Stimulated activated naive CD4-positive, alpha-beta T cell (primary cell): ENCODE measurements around the gene LLCFC1.
"Not testable (repeated sequence)": the region's sequence is repeated elsewhere in the genome, so short reads cannot be mapped to it uniquely, and the experiment has no call there.

Experiments
- DNase-seq, 6 experiments: peaks; one replicate each; lab custom pipeline; 2025; lab: John Stamatoyannopoulos, UW

LLCFC1 gene

GRCh38 chr7:142942746-142943145, 3.5 kb downstream of the LLCFC1 start:
- DNase-seq = no peak

DNA sequence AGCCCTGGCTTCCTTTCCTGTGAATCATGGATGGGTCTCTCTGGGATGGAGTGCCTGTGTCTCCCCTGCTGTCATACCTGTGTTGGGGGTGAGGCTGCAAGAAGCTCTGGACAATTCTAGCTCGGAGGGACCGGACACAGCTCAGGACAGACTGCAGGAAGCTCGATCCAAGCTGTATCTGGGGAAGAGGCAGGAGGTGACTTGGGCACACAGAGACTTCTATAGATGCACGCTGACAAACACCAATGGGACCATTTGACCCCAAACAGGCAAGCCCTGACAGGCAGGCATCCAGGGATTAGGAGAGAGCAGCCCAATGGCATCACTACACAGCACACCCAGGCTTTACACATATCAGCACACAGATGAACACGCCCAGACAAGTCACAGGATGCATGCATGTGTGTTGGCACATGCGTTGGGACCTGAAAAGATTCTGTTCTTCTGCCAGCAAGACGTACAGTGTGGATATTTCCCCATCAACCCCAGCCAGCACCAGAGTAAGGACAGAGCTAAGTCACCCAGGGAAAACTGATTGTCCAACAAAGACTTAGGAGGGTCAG, 4.5 kb downstream of the LLCFC1 start:
- DNase-seq = no peak

GRCh38 chr7:142945001-142945400, 5.7 kb downstream of the LLCFC1 start:
- DNase-seq = no peak

GRCh38 chr7:142948603-142949002, 9.3 kb downstream of the LLCFC1 start:
- DNase-seq = no peak

- DNase-seq = no peak
Observed at GRCh38 chr7:142950235-142950634, 11.0 kb downstream of the LLCFC1 start.

DNA sequence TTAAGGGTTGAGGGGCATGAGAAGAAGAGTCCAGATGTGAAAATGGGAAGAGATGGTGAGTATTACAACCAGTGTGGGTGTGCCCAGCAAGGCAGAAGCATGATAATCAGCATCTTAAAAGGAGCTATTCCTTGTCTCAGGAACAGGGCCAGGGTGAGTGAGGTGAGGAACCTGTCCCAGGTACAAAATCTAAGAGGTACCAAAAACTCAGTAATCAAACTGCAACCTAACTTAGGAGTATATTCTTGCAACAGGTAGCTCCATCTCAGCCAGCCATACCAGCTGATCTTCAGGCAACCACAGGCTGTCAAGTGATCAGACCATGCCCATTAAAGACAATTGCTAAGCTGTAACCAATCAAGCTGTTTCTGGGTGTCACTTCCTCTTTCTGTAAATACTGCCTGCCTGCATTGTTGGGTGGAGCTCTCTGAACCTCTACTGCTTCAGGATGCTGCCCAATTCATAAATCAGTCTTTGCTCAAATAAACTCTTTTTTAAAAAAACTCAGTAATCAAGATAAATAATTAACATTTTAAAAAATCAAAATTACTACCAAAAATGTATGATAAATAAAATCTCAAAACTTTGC, 15.5 kb downstream of the LLCFC1 start:
- DNase-seq = no peak

- no peak for DNase-seq
Observed at GRCh38 chr7:142956951-142957623, 17.8 kb downstream of the LLCFC1 start.

- no peak for DNase-seq
Observed at GRCh38 chr7:142957723-142958122, 18.4 kb downstream of the LLCFC1 start.

DNA sequence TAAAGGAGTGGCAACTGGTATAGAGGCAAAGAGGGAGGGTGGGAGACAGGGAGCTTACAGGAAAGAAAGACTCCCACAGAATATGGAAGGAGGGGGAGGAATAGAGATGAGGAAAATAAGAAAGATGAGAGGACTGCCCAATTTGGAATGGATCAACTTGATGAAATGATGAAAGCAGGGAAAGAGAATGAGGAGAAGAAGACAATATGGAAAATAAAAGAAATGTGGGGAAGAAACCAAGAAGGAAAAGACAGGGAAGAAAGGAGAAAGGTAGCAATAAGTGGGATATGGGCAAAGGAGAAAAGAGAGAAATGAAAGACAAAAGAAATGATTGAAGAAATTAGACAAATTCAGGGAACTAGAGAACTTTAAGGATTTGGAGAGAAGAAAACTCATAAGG, 19.9 kb downstream of the LLCFC1 start:
- DNase-seq = no peak

- no peak for DNase-seq
Observed at GRCh38 chr7:142960955-142961512, 21.8 kb downstream of the LLCFC1 start.

- no peak for DNase-seq
Observed at GRCh38 chr7:142961595-142961972, 22.3 kb downstream of the LLCFC1 start.

- DNase-seq = no peak
Observed at GRCh38 chr7:142961973-142962926, 23.0 kb downstream of the LLCFC1 start, which contains the start of gene KEL. Gene KEL, minus strand, starts transcription at chr7:142962363. Its CDS starts 157 bp downstream, at chr7:142962206.

- no peak for DNase-seq
Observed at GRCh38 chr7:142962991-142963390, 23.7 kb downstream of the LLCFC1 start.

DNA sequence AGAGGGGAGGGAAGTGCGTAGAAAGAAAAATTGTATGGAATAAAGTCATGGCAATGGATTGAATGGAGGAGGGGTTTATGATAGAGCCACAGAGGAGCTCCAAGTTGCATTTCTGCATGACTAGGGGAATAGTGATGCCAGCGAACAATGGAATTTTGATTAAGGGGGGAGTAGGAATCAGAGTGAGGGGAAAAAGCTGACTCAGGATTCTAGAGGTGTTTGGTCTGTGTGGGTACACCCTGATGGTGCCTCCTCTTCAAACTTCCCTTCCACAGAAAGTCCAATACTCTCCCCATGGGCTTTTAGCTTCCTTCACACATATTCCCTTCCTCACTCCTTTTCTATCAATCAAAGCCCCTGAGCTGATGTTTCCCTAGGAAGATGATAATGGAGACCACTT, 24.7 kb downstream of the LLCFC1 start:
- no peak for DNase-seq

- no peak for DNase-seq
Observed at GRCh38 chr7:142964502-142965246, 25.4 kb downstream of the LLCFC1 start.

GRCh38 chr7:142968229-142968628, 28.9 kb downstream of the LLCFC1 start:
- DNase-seq = no peak

- no peak for DNase-seq
Observed at GRCh38 chr7:142969183-142969582, 29.9 kb downstream of the LLCFC1 start.

DNA sequence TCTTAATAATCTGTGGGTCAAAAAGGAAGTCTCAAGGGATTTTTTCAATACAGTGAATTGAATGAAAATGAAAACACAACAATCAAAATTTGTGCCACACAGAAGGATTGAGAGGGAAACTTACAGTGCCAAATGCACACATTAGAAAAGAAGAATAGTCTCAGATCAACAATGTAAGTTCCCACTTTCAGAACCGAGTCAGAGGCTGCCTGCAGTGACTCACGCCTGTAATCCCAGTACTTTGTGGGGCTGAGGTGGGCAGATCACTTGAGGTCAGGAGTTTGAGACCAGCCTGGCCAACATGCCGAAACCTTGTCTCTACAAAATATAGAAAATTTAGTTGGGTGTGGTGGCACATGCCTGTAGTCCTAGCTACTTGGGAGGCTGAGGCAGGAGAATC, 35.3 kb downstream of the LLCFC1 start:
- no peak for DNase-seq

DNA sequence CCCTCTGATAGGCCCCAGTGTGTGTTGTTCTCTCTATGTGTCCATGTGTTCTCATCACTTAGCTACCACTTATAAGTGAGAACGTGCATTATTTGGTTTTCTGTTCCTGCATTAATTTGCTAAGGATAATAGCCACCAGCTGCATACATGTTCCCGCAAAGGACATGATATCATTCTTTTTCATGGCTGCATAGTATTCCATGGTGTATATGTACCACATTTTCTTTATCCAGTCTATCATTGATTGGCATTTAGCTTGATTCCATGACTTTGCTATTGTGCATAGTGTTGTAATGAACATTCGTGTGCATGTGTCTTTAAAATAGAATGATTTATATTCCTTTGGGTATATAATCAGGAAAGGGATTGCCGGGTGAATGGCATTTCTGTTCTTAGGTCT, 39.1 kb downstream of the LLCFC1 start:
- not testable (repeated sequence) for DNase-seq

- no peak for DNase-seq
Observed at GRCh38 chr7:142983825-142984224, 44.5 kb downstream of the LLCFC1 start.

- DNase-seq = no peak
Observed at GRCh38 chr7:142984297-142984696, 45.0 kb downstream of the LLCFC1 start.
